GM18868 (cell line): ENCODE results near the gene TGIF2.
"Not testable (repeated sequence)": the region's sequence is repeated elsewhere in the genome, so short reads cannot be mapped to it uniquely, and the experiment has no call there.

ENCODE experiments used
- ATAC-seq: cut with Tn5 transposase; IDR thresholded peaks from one replicate; pipeline ENCODE4 v1.9.1; 2021; ENCODE audit warnings: mild to moderate bottlenecking, moderate library complexity; ENCODE audit not compliant: unreplicated experiment

The TGIF2 gene

DNA sequence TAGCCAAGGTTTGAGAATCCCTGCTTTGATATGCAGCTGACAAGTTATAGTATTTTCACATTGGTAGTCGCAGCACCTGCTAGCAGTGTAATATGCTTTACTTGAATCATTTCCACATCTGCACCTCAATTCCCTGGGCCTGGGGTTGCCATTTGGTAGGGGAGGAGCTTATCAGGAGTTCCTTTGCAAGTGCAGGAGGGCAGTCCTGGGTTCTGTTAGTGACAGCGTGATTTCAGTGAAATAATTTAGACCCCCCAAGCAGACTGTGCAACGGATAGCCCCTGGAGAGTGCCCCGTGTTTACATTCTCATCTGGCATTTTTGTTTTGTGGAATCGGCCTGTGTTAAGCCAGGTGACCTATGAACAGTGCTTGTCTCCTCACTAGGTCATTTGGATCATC is 38.2 kb downstream of the TGIF2 start:
- ATAC-seq: no peak

DNA sequence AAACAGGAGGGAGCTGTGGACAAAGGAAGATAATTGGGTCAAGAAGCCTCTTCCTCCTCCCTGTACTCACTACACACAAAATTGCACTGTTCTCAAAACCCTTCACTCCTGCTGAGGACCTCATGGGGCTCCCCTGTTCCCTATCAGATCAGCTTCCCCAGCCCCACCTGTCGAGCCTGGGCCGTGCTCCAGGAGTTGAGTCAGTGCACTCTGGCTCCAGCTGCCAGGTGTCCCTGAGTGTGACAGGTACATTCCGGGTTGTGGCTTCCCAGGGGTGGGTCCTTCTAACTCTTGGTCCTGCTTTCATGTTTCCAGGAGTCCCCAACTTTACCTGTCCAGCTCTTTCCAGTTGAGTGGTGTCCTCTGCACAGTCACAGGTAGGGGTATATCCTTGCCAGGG is 40.6 kb downstream of the TGIF2 start:
- ATAC-seq: no peak

DNA sequence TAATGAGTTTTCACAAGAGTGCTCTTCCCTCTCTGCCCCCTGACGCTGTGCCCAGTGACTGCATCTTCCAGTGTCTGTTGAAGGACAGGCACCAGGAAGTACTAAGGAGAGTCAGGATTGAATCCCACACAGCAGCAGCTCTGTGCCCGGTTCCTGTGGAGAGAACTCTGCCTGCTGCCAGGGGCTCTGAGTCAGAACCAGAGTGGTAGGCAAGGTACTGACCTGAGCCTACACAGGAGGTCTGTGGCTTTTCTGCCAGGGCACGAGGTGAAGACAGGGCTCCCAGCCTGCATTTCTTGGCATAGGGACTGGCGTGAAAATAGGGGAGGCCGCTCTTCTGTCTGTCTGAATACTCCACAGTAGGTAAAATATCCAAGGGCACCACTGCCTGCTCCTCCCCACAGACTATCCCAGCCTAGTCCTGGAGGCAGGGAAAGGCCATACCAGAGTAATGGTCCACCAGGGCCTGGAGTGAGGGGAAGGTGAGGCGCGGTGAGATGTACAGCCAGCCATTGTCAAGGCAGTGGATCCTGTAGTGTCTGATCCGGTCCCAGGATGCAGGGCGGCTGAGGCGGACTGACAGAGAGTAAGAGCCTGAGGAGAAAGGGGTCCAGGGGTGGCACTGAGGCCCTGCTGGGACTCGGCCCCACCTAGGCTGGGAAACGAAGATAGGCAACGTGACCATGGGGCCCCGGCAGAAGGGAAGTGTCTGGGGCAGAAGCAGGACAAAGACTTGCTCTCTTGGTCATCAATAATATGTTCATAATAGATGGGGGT is 41.6 kb downstream of the TGIF2 start:
- ATAC-seq: no peak

DNA sequence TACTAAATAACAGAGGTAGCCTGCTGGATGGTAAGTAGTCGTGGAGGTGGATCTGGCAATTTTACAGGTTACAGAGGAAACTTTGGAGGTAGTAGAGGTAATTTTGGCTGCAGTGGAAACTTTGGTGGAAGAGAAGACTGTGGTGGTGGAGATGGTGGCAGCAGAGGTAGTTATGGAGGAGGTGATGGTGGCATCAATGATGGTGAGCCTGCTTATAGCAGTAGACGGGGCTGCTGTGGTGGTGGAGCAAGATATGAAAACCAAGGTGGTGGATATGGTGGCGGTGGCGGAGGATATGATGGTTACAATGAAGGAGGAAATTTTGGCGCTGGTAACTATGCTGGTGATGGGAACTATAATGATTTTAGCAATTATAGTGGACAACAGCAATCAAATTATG is 47.5 kb downstream of the TGIF2 start:
- ATAC-seq: no peak

DNA sequence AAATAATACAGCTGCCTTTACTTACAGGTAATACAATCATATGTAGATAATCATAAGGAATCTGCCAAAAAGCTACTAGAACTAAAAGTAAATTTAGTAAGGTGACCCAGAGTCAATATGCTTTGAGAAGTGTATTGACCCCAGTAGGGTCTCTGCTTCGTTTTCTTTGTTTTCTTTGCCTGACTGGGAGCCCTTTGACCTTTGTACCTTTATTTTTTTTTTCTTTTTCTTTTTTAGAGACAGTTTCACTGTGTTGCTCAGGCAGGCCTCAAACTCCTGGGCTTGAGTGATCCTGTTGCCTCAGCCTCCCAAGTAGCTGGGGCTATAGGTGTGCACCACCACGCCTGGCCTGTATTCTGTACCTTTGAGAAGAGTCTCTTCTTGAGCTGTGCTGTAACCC is 50.0 kb downstream of the TGIF2 start:
- no peak for ATAC-seq

DNA sequence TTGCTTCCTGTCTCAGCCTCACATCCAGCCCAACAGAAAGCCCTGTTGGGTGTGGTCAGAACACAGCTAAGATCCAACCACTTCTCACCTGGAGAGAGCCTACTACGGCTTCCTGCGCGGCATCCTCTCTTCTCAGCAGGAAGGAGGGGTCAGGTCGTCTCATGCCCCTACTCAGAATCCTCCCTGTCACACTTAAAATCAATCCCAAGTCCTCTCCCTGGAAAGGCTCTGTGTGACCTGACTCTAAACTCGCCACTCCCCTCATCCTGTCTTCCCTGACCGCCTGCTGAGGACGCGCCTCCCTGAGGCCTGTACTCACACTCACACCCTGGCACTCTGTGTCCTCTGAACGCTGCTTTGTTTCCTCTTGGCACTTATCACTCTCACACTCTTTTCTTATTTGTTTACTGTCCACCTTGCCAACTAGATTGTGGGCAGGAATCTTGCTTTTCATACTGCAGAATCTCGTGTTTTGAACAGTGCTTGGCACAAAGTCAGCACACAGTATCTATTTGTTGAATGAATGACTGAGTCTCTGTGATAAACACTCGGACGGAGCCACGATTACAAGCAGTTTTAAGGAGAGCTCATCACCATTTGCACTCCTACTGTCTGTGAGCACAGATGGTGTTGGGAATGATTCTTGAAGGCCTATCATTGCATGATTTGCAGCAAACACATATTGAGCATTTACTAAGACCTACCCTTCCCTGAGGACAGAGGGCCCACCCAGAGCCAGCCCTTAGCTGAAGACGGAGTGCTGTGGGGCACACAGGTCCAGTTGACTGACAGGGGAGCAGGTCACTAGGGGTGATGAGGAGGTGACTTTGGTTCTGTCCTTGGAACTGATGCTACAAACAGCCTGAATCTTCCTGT is 50.9 kb downstream of the TGIF2 start:
- ATAC-seq: no peak

DNA sequence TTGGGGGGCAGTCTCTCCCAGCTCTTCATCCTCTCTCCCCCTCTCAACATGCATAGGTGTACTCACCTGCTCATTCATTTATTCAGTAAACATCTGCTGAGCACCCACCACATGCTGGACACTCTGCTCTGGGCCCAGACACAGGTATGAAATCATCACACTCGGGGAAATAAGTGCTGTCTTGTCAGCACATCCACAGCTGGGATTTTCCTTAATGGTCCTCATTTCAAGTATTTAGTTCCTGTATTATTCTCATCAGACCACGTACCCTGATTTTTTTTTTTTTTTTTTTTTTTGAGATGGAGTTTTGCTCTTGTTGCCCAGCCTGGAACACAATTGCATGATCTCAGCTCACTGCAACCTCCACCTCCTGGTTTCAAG is 51.5 kb downstream of the TGIF2 start:
- no peak for ATAC-seq

DNA sequence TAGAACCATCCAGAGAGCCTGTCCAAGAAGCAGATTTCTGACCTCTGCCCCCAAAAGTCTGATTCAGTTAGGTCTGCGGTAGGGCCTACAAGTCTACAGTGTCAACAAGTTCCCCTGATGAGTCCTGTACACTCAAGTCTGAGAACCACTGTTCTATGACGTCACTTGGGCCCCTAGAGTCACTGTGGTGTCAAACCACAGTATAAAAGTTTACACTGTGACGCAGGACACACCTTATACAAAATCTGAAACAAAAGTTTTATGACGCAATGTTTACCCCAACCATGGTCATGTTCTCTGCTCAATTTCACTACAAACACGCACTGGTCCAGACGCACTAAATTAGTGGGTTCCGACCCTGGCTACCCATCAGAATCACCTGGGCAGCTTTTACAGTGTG is 54.7 kb downstream of the TGIF2 start:
- ATAC-seq: no peak

DNA sequence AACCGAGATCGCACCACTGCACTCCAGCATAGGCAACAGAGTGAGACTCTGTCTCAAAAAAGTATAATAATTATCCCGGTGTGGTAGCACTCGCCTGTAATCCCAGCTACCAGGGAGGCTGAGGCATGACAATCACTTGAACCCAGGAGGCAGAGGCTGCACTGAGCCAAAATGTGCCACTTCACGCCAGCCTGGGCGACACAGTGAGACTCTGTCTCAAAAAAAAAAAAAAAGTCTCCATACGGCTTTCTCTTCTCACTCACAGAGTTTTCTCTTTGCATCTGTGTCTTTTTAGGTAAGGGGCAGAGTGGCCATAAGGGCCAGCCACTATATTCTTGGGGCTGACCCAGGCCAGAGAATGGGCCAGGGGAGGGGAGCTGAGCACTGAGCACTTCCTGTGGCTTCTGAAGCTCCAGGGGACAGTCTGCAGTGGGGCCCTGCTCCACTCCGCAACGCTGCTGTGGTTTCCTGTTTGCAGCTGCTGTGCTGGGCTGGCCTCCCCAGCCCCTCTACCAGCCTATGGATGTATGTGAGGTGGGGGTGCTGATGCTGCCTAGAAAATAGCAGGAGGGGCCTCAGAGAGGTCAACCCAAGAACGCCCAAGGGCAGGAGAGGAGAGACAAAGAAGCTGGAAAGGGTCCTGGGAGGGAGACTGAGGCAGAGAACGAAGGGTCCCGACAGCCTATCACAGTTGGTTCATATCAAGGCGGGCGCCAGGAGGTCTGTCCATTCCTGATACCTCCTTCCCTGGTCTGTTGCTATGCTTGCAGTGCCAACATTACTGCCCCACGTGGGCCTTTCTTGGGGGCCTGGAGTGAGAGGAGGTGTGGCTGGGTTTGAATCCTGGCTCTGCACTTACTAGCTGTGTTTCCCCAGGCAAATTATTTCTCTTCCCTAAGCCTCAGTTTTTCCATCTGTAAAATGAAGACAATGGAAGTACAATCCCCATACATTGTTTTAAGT is 56.6 kb downstream of the TGIF2 start:
- peak; percentile 72 for ATAC-seq

DNA sequence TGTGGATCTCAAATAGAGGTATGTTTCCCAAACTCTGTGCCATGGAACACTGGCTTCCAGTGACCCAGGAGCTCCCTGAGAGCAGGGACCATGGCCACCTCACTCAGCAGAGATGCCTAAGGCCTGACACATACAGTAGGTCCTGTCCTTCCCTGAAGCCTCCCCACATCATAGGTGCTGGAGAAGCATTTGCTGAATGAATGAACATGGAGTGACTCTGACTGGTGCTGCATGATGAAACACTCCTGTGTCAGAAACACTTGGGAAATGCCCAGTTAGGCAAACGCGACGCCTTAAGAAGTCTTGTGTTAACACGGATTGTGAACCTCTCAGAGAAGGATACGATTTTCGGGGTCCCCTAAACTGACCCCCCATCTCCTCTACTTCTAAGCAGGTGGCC is 58.2 kb downstream of the TGIF2 start:
- no peak for ATAC-seq

DNA sequence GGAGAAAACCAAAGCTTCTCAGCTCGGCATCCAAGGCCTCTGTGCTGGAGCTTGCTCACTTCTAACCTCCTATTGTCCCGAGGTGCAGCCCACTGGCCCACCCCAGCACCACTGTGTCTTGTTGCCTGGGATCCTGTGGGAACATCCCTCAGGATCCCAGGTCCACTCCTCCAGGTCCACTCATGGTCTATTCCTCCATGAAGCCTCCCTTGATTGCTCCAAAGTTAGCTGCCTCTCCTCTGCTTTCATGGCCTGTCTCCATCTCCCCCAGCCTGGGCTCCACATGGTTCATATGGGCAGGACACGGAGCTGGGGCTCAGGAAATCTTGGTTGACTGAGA is 58.7 kb downstream of the TGIF2 start:
- no peak for ATAC-seq

DNA sequence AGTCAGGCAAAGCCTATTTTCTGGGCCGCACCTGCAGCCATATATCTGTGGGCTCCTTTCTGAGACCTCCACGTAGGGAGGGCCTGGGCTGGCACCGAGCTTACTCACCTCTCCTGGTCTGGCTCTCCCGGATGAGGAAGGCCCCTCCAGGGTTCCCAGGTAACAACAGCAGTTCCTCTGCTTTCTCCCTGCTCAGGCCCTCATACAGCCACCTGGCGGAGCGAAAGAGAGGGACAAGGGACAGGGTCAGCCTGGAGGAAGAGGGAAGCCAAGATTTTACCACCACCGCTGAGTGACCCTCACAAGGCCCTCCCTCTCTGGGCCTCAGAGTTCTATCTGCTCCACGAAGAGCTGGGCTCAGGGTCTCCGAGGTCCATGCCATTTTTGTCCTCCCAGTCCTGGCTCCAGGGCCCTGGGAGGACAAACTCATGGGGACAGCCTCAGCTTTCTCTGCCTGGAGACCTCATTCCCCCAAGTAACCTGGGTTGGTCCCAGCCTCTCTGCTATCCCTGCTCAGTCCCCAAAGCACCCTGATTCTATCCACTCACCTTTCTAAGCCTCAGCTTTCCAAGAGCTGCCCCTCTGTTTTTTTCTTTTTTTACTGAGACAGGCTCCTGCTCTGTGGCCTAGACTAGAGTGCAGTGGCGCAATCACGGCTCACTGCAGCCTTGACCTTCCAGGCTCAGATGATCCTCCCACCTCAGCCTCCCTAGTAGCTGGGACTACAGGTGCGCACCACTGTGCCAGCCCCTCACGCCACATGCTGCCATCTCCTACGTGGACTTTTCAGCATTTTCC is 59.3 kb downstream of the TGIF2 start:
- ATAC-seq: no peak

DNA sequence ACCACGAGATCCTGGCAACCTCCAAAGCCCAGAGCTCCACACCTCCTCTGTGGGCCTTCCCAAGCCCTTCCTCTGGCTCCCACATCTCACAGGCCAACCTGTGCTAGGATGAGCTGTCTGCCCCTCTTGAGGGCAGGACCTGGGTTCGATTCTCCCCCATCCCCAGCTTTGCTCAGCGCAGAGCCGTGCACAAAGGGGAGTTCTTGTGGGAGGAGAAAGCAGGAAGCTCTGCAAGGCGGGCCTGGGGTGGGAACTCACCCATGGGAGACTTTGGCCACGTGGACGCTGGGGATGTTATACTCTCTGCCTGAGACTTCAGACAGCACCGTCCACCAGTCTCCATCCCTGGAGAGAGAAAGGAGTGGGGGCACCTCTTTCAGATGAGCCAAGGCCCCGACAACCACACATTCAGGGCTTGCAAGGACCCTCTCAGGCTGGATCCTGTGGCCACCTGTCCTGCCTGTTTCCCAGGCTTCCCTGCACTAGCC is 59.9 kb downstream of the TGIF2 start:
- ATAC-seq: no peak

DNA sequence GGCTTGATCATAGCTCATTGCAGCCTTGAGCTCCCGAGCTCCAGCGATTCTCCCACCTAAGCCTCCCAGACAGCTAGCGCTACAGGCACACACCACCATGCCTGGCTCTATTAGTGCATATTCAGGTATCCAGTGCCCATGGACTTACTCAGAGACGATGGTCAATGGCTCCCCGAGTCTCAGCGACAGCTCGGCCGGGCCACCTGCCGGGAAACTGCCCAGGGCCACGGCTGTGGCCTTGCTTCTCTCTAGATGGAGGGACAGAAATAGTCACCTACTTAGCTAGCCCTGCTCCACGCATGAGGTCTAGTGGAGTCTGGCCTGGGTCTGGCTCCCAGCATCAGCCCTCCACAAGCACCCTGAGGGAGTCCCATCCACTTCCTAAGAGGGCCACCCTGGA is 60.9 kb downstream of the TGIF2 start:
- ATAC-seq: no peak

DNA sequence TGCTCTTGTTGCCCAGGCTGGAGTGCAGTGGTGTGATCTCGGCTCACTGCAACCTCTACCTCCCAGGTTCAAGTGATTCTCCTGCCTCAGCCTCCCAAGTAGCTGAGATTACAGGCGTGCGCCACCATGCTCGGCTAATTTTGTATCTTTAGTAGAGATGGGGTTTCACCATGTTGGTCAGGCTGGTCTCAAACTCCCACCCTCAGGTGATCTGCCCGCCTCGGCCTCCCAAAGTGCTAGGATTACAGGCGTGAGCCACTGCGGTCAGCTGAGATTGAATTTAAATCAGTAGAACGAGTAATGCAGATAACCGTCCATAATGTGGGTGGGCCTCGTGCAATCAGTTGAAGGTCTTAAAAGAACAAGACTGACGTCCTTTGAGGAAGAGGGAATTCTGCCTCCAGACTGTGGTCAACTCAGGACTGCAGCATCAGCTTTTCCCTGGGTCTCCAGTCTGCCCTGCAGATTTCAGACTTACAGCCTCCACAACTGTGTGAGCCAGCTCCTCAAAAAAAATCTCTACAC is 65.5 kb downstream of the TGIF2 start:
- not testable (repeated sequence) for ATAC-seq

DNA sequence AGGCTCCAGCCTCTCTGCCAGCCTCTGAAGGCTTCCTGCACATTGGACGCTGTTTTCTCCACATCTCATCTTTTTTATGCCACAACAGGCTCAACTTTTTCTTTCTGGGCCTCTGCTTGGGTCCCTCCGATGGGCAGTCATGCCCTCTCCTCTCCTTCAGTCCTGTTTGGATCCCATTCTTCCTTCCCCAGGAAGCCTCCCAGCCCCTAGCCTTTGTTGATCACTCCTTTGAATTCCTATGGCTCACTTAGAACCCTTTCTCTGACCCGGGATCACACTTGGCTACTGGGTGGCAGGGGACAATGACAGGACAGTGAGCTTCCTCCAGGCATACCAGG is 68.1 kb downstream of the TGIF2 start:
- no peak for ATAC-seq

DNA sequence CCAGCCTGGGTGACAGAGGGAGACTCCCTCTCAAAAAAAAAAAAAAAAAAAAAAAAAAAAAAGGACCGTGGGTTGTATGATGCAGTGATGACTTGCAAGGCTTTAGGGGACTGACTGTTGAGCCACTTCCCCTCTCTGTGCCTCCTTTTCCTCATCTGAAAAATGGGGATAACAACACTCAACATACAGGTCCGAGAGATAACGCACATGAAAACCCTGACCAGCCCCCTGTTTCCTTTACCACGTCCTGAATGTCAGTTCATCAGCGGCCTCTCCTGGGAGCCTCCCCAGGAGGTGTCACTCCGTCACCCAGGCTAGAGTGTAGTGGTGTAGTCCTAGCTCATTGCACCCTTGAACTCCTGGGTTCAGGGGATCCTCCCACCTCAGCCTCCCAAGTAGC is 68.7 kb downstream of the TGIF2 start:
- no peak for ATAC-seq
